ENCODE measurements around the gene PTGFRN.

GRCh38 chr1:117036018-117036461, 126.3 kb downstream of the PTGFRN start:
- TF ChIP-seq CTCF (IDR thresholded peaks at IDR 0.05) (no peak), POLR2A (IDR thresholded peaks at IDR 0.05) (no peak), EP300 (IDR thresholded peaks at IDR 0.05) (no peak)
